ENCODE results near the gene SNTG2. TPM values are rescaled to one million over a fixed set of nuclear protein-coding genes. Genes with fewer than 3 reads are reported as not detected.

SNTG2 gene
- total RNA-seq, 3 donors from 2014 or later (not counting 1 experiment from before 2014, with no cell fraction given): not detected

DNA sequence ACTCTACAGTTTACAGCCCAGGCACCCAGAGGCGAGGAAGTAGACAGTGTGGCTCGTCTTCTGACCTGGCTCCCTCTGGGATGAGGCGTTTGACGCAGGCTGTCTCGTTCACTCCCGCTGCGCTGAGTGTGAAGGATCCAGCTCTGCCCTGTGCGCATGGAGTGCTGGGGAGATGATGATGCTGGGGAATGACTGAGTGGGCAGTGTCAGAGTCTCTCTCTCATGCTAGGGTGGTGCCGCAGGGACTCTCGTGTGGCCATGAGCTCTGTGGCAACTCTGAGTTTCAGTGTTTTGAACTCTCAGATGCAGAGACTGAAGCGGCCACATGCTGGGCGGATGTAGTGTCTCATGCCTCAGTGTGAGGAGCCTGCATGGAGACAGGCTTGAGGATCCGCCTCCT, 344.3 kb downstream of the SNTG2 start:
- ATAC-seq (peak in 1 of 3 donors; percentile 32), DNase-seq (no peak)
- intact Hi-C loops (cut with micrococcal nuclease): no loop called here
- Histone ChIP-seq H3K4me1 (ENCODE audit: control insufficient read depth, insufficient read depth, low read length) (no peaks in the 10 kb centered on the region), H3K27me3 (ENCODE audit: control insufficient read depth, insufficient read depth, low read length) (no peaks in the 10 kb centered on the region), H3K4me3 (ENCODE audit: low read length) (no peak overlapping the region), H3K9me3 (ENCODE audit: control insufficient read depth, insufficient read depth, low read length) (no peaks in the 10 kb centered on the region), H3K36me3 (ENCODE audit: control insufficient read depth, insufficient read depth, low read length) (no peaks in the 10 kb centered on the region), H3K27ac (ENCODE audit: low read length) (no peak overlapping the region)
- Mint-ChIP-seq H3K36me3 (no peaks in the 10 kb centered on the region), H3K27ac (no peak overlapping the region), H3K4me3 (no peak overlapping the region), H3K9me3 (peaks cover 0 to 2% of the 10 kb centered on the region in 2 donors), H3K27me3 (ENCODE audit: low read depth in 2 of 2) (peaks cover 8 to 19% of the 10 kb centered on the region in 2 donors), H3K4me1 (no peaks in the 10 kb centered on the region)
- WGBS (ENCODE audit: insufficient coverage): 91% methylated on average over 13 of the region's 13 CpGs
- TF ChIP-seq, protein P1, sequence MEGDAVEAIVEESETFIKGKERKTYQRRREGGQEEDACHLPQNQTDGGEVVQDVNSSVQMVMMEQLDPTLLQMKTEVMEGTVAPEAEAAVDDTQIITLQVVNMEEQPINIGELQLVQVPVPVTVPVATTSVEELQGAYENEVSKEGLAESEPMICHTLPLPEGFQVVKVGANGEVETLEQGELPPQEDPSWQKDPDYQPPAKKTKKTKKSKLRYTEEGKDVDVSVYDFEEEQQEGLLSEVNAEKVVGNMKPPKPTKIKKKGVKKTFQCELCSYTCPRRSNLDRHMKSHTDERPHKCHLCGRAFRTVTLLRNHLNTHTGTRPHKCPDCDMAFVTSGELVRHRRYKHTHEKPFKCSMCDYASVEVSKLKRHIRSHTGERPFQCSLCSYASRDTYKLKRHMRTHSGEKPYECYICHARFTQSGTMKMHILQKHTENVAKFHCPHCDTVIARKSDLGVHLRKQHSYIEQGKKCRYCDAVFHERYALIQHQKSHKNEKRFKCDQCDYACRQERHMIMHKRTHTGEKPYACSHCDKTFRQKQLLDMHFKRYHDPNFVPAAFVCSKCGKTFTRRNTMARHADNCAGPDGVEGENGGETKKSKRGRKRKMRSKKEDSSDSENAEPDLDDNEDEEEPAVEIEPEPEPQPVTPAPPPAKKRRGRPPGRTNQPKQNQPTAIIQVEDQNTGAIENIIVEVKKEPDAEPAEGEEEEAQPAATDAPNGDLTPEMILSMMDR (IDR thresholded peaks at IDR 0.05): no peak

DNA sequence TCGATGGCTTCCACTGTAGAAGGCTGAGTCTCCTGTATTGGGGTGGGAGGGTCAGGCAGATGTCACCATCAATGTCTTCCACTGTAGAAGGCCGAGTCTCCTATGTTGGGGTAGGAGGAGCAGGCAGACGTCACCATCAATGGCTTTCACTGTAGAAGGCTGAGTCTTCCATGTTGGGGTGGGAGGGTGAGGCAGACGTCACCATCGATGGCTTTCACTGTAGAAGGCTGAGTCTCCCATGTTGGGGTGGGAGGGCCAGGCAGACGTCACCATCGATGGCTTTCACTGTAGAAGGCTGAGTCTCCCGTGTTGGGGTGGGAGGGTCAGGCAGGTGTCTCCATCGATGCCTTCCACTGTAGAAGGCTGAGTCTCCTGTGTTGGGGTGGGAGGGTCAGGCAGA, 345.1 kb downstream of the SNTG2 start:
- H3K9me3 Mint-ChIP-seq: peaks cover 0 to 2% of the 10 kb centered on the region in 2 donors
- TF ChIP-seq, protein P1 (IDR thresholded peaks at IDR 0.05): no peak
- H3K4me1 Mint-ChIP-seq: no peaks in the 10 kb centered on the region
- ATAC-seq: no peak
- Histone ChIP-seq H3K4me1 (ENCODE audit: control insufficient read depth, insufficient read depth, low read length) (no peaks in the 10 kb centered on the region), H3K27me3 (ENCODE audit: control insufficient read depth, insufficient read depth, low read length) (no peaks in the 10 kb centered on the region), H3K36me3 (ENCODE audit: control insufficient read depth, insufficient read depth, low read length) (no peaks in the 10 kb centered on the region), H3K4me3 (ENCODE audit: low read length) (no peak overlapping the region), H3K9me3 (ENCODE audit: control insufficient read depth, insufficient read depth, low read length) (no peaks in the 10 kb centered on the region), H3K27ac (ENCODE audit: low read length) (no peak overlapping the region)
- peaks cover 6 to 19% of the 10 kb centered on the region in 2 donors for H3K27me3 Mint-ChIP-seq (ENCODE audit: low read depth in 2 of 2)
- no peaks in the 10 kb centered on the region for H3K36me3 Mint-ChIP-seq
- 89% methylated on average over 9 of the region's 9 CpGs for WGBS (ENCODE audit: insufficient coverage)
- intact Hi-C loops (cut with micrococcal nuclease): no loop called here
- H3K27ac Mint-ChIP-seq: no peak overlapping the region
- DNase-seq: no peak
- no peak overlapping the region for H3K4me3 Mint-ChIP-seq

- H3K9me3 ChIP-seq (ENCODE audit: control insufficient read depth, insufficient read depth, low read length): no peaks in the 10 kb centered on the region
- no peak for ATAC-seq
- no peak overlapping the region for H3K27ac ChIP-seq (ENCODE audit: low read length)
- H3K27me3 ChIP-seq (ENCODE audit: control insufficient read depth, insufficient read depth, low read length): no peaks in the 10 kb centered on the region
- Mint-ChIP-seq H3K36me3 (no peaks in the 10 kb centered on the region), H3K27me3 (ENCODE audit: low read depth in 2 of 2) (peaks cover 7 to 8% of the 10 kb centered on the region in 2 donors), H3K9me3 (no peaks in the 10 kb centered on the region), H3K4me3 (no peak overlapping the region), H3K27ac (no peak overlapping the region), H3K4me1 (no peaks in the 10 kb centered on the region)
- H3K36me3 ChIP-seq (ENCODE audit: control insufficient read depth, insufficient read depth, low read length): no peaks in the 10 kb centered on the region
- TF ChIP-seq, protein P1 (IDR thresholded peaks at IDR 0.05): no peak
- no peak overlapping the region for H3K4me3 ChIP-seq (ENCODE audit: low read length)
- DNase-seq: no peak
- intact Hi-C loops (cut with micrococcal nuclease): no loop called here
- no peaks in the 10 kb centered on the region for H3K4me1 ChIP-seq (ENCODE audit: control insufficient read depth, insufficient read depth, low read length)
- 86% methylated on average over 17 of the region's 17 CpGs for WGBS (ENCODE audit: insufficient coverage)
These were observed 346.9 kb downstream of the SNTG2 start for GRCh38 chr2:1297372-1298159.

DNA sequence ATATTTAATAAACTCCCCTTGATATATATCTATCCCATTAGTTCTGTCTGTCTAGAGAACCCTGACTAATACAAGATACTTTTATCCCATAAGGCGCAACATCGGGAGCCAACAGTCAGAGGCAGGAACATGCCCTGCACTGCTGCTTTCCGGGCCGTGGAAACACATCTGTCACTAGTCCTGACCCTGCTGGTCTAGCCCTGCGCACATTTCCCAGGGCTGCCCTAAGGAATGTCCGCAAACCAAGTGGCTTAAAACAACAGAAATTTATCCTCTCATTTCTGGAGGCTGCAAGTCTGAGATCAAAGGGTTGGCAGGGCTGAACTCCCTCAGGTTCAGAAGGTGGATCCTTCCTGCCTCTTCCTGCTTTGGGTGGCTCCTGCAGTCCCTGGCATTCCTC, 348.4 kb downstream of the SNTG2 start:
- DNase-seq: no peak
- Histone ChIP-seq H3K27me3 (ENCODE audit: control insufficient read depth, insufficient read depth, low read length) (no peaks in the 10 kb centered on the region), H3K9me3 (ENCODE audit: control insufficient read depth, insufficient read depth, low read length) (no peaks in the 10 kb centered on the region), H3K36me3 (ENCODE audit: control insufficient read depth, insufficient read depth, low read length) (no peaks in the 10 kb centered on the region), H3K27ac (ENCODE audit: low read length) (no peak overlapping the region), H3K4me1 (ENCODE audit: control insufficient read depth, insufficient read depth, low read length) (no peaks in the 10 kb centered on the region), H3K4me3 (ENCODE audit: low read length) (no peak overlapping the region)
- Mint-ChIP-seq H3K9me3 (no peaks in the 10 kb centered on the region), H3K4me3 (no peak overlapping the region), H3K27ac (no peak overlapping the region), H3K27me3 (ENCODE audit: low read depth in 2 of 2) (peaks cover 10 to 13% of the 10 kb centered on the region in 2 donors), H3K36me3 (no peaks in the 10 kb centered on the region), H3K4me1 (no peaks in the 10 kb centered on the region)
- TF ChIP-seq, protein P1 (IDR thresholded peaks at IDR 0.05): no peak
- 94% methylated on average over 6 of the region's 6 CpGs for WGBS (ENCODE audit: insufficient coverage)
- no peak for ATAC-seq
- intact Hi-C loops (cut with micrococcal nuclease): no loop called here

Data from natural killer cell (primary cell).